H1 (cell line): ENCODE results near the gene KCNMB2. TPM values are rescaled to one million over a fixed set of nuclear protein-coding genes. Genes with fewer than 3 reads are reported as not detected.

Experiments
- CTCF ChIA-PET: fragments of 300-600 bp; sonication (Branson Sonifier 250); formaldehyde crosslinking; loops from one replicate; lab custom pipeline; 2021; ENCODE audit not compliant: partially characterized antibody; lab: Charles Lee
- POLR2A ChIA-PET: fragments of 300-600 bp; sonication (Branson Sonifier 250); formaldehyde crosslinking; loops from one replicate; lab custom pipeline; 2021; ENCODE audit warnings: inconsistent platforms; ENCODE audit not compliant: partially characterized antibody; lab: Charles Lee
- DNase-seq, 2 experiments: peaks; one replicate each; pipeline versions ENCODE4 v3.0.0 to v3.0.0-alpha.2; 2010 to 2022; ENCODE audit warnings: low spot score in 2 of 2, low read depth in 1 of 2, mixed read lengths in 1 of 2
- FAIRE-seq: peaks from 2 replicates; lab custom pipeline; 2011; peaks lifted over from hg19 to GRCh38; lab: Jason Lieb, UNC
- H2AFZ ChIP-seq: 2 replicates; pipeline ENCODE4 v1.8.1; 2012; ENCODE audit warnings: low read length, inconsistent platforms
- H2AK5ac ChIP-seq: 2 replicates; pipeline ENCODE4 v1.6.1; 2013; ENCODE audit warnings: low read depth, low read length
- H2BK120ac ChIP-seq: replicated peaks from 2 replicates; pipeline ENCODE3; 2013; ENCODE audit warnings: low read depth, low read length, inconsistent platforms
- H2BK12ac ChIP-seq: 2 replicates; pipeline ENCODE4 v1.6.1; 2013; ENCODE audit warnings: low read depth, low read length
- H2BK15ac ChIP-seq: 2 replicates; pipeline ENCODE4 v1.6.1; 2013; ENCODE audit warnings: low read length
- H2BK20ac ChIP-seq: 2 replicates; pipeline ENCODE4 v1.6.1; 2013; ENCODE audit warnings: low read length
- H2BK5ac ChIP-seq: 2 replicates; pipeline ENCODE4 v1.6.1; 2013; ENCODE audit warnings: low read depth, low read length
- H3K14ac ChIP-seq: 2 replicates; pipeline ENCODE4 v1.6.1; 2013; ENCODE audit warnings: inconsistent platforms; ENCODE audit not compliant: insufficient read length
- H3K18ac ChIP-seq: 2 replicates; pipeline ENCODE4 v1.6.1; 2013; ENCODE audit warnings: low read length; ENCODE audit errors: extremely low read depth
- H3K23ac ChIP-seq: 2 replicates; pipeline ENCODE4 v1.6.1; 2013; ENCODE audit warnings: inconsistent platforms; ENCODE audit not compliant: insufficient read length
- H3K23me2 ChIP-seq: 2 replicates; pipeline ENCODE4 v1.6.1; 2013; ENCODE audit warnings: low read depth, low read length
- H3K27ac ChIP-seq: 2 replicates; pipeline ENCODE4 v1.6.1; 2011; ENCODE audit warnings: low read depth, low read length, inconsistent platforms
- H3K27me3 ChIP-seq, 4 experiments: replicated peaks in 1 of 4; 1 replicate in 1 of 4; 2 replicates in 3 of 4; pipeline versions ENCODE4 v1.6.1 to v1.8.1; 2011 to 2013; ENCODE audit warnings: low read length in 3 of 4, mild to moderate bottlenecking in 3 of 4, inconsistent platforms in 2 of 4, mixed read lengths in 2 of 4, moderate library complexity in 1 of 4; ENCODE audit not compliant: control insufficient read depth in 3 of 4, insufficient read depth in 3 of 4; ENCODE audit errors: extremely low read depth in 1 of 4
- H3K36me3 ChIP-seq, 4 experiments: 2 replicates each; pipeline versions ENCODE4 v1.6.1 to v1.8.1; 2011 to 2013; ENCODE audit warnings: mild to moderate bottlenecking in 4 of 4, low read length in 3 of 4, moderate library complexity in 2 of 4, control low read depth in 1 of 4, inconsistent platforms in 1 of 4; ENCODE audit not compliant: insufficient read depth in 4 of 4, control insufficient read depth in 2 of 4
- H3K4ac ChIP-seq: replicated peaks from 2 replicates; pipeline ENCODE3; 2013; ENCODE audit warnings: low read length, low read depth, mixed read lengths, inconsistent platforms; ENCODE audit not compliant: insufficient read length
- H3K4me1 ChIP-seq, 4 experiments: replicated peaks in 1 of 4; 1 replicate in 1 of 4; 2 replicates in 3 of 4; pipeline versions ENCODE4 v1.6.1 to v1.8.1; 2011 to 2013; ENCODE audit warnings: low read length in 3 of 4, inconsistent platforms in 2 of 4, mixed read lengths in 1 of 4; ENCODE audit not compliant: insufficient read depth in 4 of 4, control insufficient read depth in 3 of 4
- H3K4me2 ChIP-seq, 2 experiments: 2 replicates each; pipeline versions ENCODE4 v1.6.1 to v1.8.1; 2011 to 2013; ENCODE audit warnings: low read depth in 2 of 2, low read length in 2 of 2, control low read depth in 1 of 2, inconsistent platforms in 1 of 2, mild to moderate bottlenecking in 1 of 2; ENCODE audit not compliant: insufficient read depth in 1 of 2
- H3K4me3 ChIP-seq, 4 experiments: fragments of 200-600, 300-600 bp in 1 of 4; sonication (generic), shearing (Covaris generic), sonication (Bioruptor Twin) in 1 of 4; 2 replicates each; pipeline versions ENCODE4 v1.5.1 to v1.8.1; 2011 to 2016; ENCODE audit warnings: low read length in 4 of 4, low read depth in 3 of 4, control low read depth in 2 of 4, inconsistent platforms in 2 of 4, mild to moderate bottlenecking in 2 of 4, mixed read lengths in 1 of 4, moderate library complexity in 1 of 4; ENCODE audit not compliant: insufficient read depth in 2 of 4; ENCODE audit errors: extremely low read depth in 1 of 4
- H3K56ac ChIP-seq: replicated peaks from 2 replicates; pipeline ENCODE3; 2013; ENCODE audit warnings: low read depth, mild to moderate bottlenecking, mixed read lengths, low read length, inconsistent platforms; ENCODE audit not compliant: insufficient read length
- H3K79me1 ChIP-seq: 2 replicates; pipeline ENCODE4 v1.6.1; 2013; ENCODE audit warnings: low read depth, low read length, control low read depth
- H3K79me2 ChIP-seq, 2 experiments: 2 replicates each; pipeline versions ENCODE4 v1.6.1 to v1.8.1; 2012 to 2013; ENCODE audit warnings: low read length in 2 of 2, mild to moderate bottlenecking in 2 of 2, inconsistent platforms in 1 of 2; ENCODE audit not compliant: insufficient read depth in 2 of 2, control insufficient read depth in 1 of 2
- H3K9ac ChIP-seq, 4 experiments: replicated peaks in 1 of 4; 1 replicate in 1 of 4; 2 replicates in 3 of 4; pipeline versions ENCODE4 v1.6.1 to v1.8.1; 2011 to 2013; ENCODE audit warnings: low read depth in 3 of 4, low read length in 3 of 4, control low read depth in 2 of 4, mild to moderate bottlenecking in 2 of 4, moderate library complexity in 2 of 4, inconsistent platforms in 1 of 4; ENCODE audit errors: extremely low read depth in 1 of 4
- H3K9me3 ChIP-seq, 2 experiments: 2 replicates each; pipeline versions ENCODE4 v1.6.1 to v1.8.1; 2012 to 2013; ENCODE audit warnings: mild to moderate bottlenecking in 2 of 2, moderate library complexity in 2 of 2, control low read depth in 1 of 2, inconsistent platforms in 1 of 2, low read depth in 1 of 2, low read length in 1 of 2, mixed read lengths in 1 of 2; ENCODE audit not compliant: insufficient read depth in 2 of 2
- H4K20me1 ChIP-seq, 2 experiments: replicated peaks in 1 of 2; 2 replicates each; pipeline versions ENCODE3 to v1.8.1; 2011 to 2013; ENCODE audit warnings: inconsistent platforms in 2 of 2, low read length in 2 of 2, mild to moderate bottlenecking in 1 of 2; ENCODE audit not compliant: insufficient read depth in 2 of 2, control insufficient read depth in 1 of 2
- H4K5ac ChIP-seq: 2 replicates; pipeline ENCODE4 v1.6.1; 2013; ENCODE audit warnings: low read length, low read depth, mixed read lengths, inconsistent platforms; ENCODE audit not compliant: insufficient read length
- H4K8ac ChIP-seq: 2 replicates; pipeline ENCODE4 v1.8.0; 2013; ENCODE audit warnings: mild to moderate bottlenecking, moderate library complexity, low read length, inconsistent platforms; ENCODE audit not compliant: insufficient read depth; ENCODE audit errors: extremely low read depth
- H4K91ac ChIP-seq: replicated peaks from 2 replicates; pipeline ENCODE3; 2013; ENCODE audit warnings: low read length, mixed read lengths, inconsistent platforms; ENCODE audit not compliant: insufficient read length
- CBX8 ChIP-seq: fragments of 300-800, 300-1000 bp; sonication (generic); IDR thresholded peaks from 2 replicates; pipeline ENCODE4 v1.7.1; 2016; ENCODE audit warnings: low read depth, low read length, borderline replicate concordance
- RNF2 ChIP-seq: fragments of 200-900, 300-1000 bp; sonication (generic); IDR thresholded peaks from 2 replicates; pipeline ENCODE4 v1.7.1; 2016; ENCODE audit warnings: borderline replicate concordance, low read depth, mild to moderate bottlenecking, antibody characterized with exemption, low read length; ENCODE audit not compliant: poor library complexity, severe bottlenecking; ENCODE audit errors: missing control alignments
- SIN3A ChIP-seq, 2 experiments: IDR thresholded peaks in 1 of 2; conservative IDR thresholded peaks in 1 of 2; 2 replicates each; pipeline ENCODE4 v1.6.1; 2011 to 2012; ENCODE audit warnings: low read length in 2 of 2, improper control_type of control experiment in 1 of 2, low read depth in 1 of 2, mild to moderate bottlenecking in 1 of 2
- SIX5 ChIP-seq: IDR thresholded peaks from 2 replicates; pipeline ENCODE4 v1.6.1; 2011; ENCODE audit warnings: mild to moderate bottlenecking, low read depth, low read length
- SP2 ChIP-seq: IDR thresholded peaks from 2 replicates; pipeline ENCODE4 v1.6.1; 2012; ENCODE audit warnings: mild to moderate bottlenecking, low read length, inconsistent platforms
- SRF ChIP-seq: IDR thresholded peaks from 2 replicates; pipeline ENCODE4 v1.6.1; 2011; ENCODE audit warnings: mild to moderate bottlenecking, low read depth, low read length, moderate library complexity
- SUZ12 ChIP-seq: fragments of 200-600 bp; sonication (generic); IDR thresholded peaks from 2 replicates; pipeline ENCODE4 v1.6.1; 2012; ENCODE audit warnings: mild to moderate bottlenecking, inconsistent platforms, low read length, moderate library complexity, mixed read lengths
- WGBS, 2 experiments: shearing (Covaris generic) in 1 of 2; methylation state at CpG; one replicate each; pipeline versions ENCODE4 v1.1.6 to v1.1.7; 2013 to 2015; ENCODE audit warnings: low lambda C conversion rate in 2 of 2, mixed read lengths in 2 of 2, inconsistent platforms in 1 of 2, low coverage in 1 of 2, missing lambda C conversion rate in 1 of 2; ENCODE audit not compliant: insufficient replicate concordance in 2 of 2, insufficient coverage in 1 of 2, insufficient read length in 1 of 2; ENCODE audit errors: extremely low coverage in 1 of 2, missing lambda C conversion rate in 1 of 2; 5-methylcytosine and 5-hydroxymethylcytosine counted together
- polyA plus RNA-seq, 7 experiments: library from polyadenylated mRNA; depleted of rRNA in 3 of 7; stranded (reverse) in 5 of 7; unstranded in 2 of 7; fragments of >200 nt in 5 of 7; fragments of 200-250 nt in 2 of 7; gene quantifications; 1 replicate in 5 of 7; 2 replicates in 1 of 7; 4 replicates in 1 of 7; pipeline versions ENCODE4 v1.2.1 to v1.2.3, GENCODE V29; 2011 to 2013; ENCODE audit warnings: missing spikeins in 2 of 7, mixed read lengths in 2 of 7
- total RNA-seq: library from RNA; stranded (reverse); fragmentation: NEBNext Ultra II Directional; extraction: Animal tissue kit (Norgen Biotek cat#: 25700); gene quantifications from 2 replicates; pipeline ENCODE4 v1.2.1, GENCODE V29; 2021
- TF ChIP-seq, protein P1 (sequence below): IDR thresholded peaks from 2 replicates; pipeline ENCODE4 v1.6.1; 2012; ENCODE audit warnings: low read length, inconsistent platforms

The KCNMB2 gene
- total and polyA plus RNA-seq, 2 of the 8 experiments (the other 6 are each of a cell fraction or from before 2014, with no cell fraction given) = not detected

GRCh38 chr3:178671791-178672190, 135.6 kb downstream of the KCNMB2 start:
- H3K4me3 ChIP-seq = no peak overlapping the region
- no peak overlapping the region for H3K23ac ChIP-seq
- H3K9me3 ChIP-seq = no peaks in the 10 kb centered on the region
- H3K27me3 ChIP-seq = no peaks in the 10 kb centered on the region
- no peak overlapping the region for H2BK15ac ChIP-seq
- CTCF ChIA-PET = interaction anchor here (0.9 kb wide), 1 partner anchor 65 kb away, joined by 3 read pairs; no protein-coding TSS in a partner anchor
- TF ChIP-seq, protein P1, sequence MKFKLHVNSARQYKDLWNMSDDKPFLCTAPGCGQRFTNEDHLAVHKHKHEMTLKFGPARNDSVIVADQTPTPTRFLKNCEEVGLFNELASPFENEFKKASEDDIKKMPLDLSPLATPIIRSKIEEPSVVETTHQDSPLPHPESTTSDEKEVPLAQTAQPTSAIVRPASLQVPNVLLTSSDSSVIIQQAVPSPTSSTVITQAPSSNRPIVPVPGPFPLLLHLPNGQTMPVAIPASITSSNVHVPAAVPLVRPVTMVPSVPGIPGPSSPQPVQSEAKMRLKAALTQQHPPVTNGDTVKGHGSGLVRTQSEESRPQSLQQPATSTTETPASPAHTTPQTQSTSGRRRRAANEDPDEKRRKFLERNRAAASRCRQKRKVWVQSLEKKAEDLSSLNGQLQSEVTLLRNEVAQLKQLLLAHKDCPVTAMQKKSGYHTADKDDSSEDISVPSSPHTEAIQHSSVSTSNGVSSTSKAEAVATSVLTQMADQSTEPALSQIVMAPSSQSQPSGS = no peak
- TF ChIP-seq SIX5 = no peak
- TF ChIP-seq CBX8 = no peak
- no peak for TF ChIP-seq RNF2
- no peak for TF ChIP-seq SIN3A (conservative IDR thresholded peaks at IDR 0.05 in 1 of 2, IDR thresholded peaks at IDR 0.05 in 1 of 2; ENCODE audit: low read depth in 1 of 2, low read length in 2 of 2)
- no peak for TF ChIP-seq SRF
- TF ChIP-seq SP2 = no peak
- TF ChIP-seq SUZ12 = no peak
- no peak overlapping the region for H4K91ac ChIP-seq
- no peaks in the 10 kb centered on the region for H3K36me3 ChIP-seq
- no peak overlapping the region for H4K8ac ChIP-seq
- no peak overlapping the region for H2BK12ac ChIP-seq
- H3K14ac ChIP-seq = no peak overlapping the region
- H3K79me1 ChIP-seq = no peaks in the 10 kb centered on the region
- POLR2A ChIA-PET = no interaction called here
- H3K18ac ChIP-seq = no peak overlapping the region
- no peak overlapping the region for H2BK5ac ChIP-seq
- DNase-seq (no peak), FAIRE-seq (no peak)
- H2BK20ac ChIP-seq = no peak overlapping the region
- no peak overlapping the region for H3K27ac ChIP-seq
- no peak overlapping the region for H3K9ac ChIP-seq
- no peak overlapping the region for H2BK120ac ChIP-seq
- H3K79me2 ChIP-seq = no peaks in the 10 kb centered on the region
- H3K4me1 ChIP-seq = no peaks in the 10 kb centered on the region
- no peak overlapping the region for H2AK5ac ChIP-seq
- H3K56ac ChIP-seq = no peak overlapping the region
- no peaks in the 10 kb centered on the region for H3K23me2 ChIP-seq
- H3K4me2 ChIP-seq = no peak overlapping the region
- H4K20me1 ChIP-seq = no peaks in the 10 kb centered on the region
- 81% methylated on average over 1 of the region's 1 CpG; no CpG with 5 or more reads in 1 of the 2 experiments for WGBS, 2 experiments
- H4K5ac ChIP-seq = no peak overlapping the region
- H3K4ac ChIP-seq = no peak overlapping the region
- H2AFZ ChIP-seq = no peak overlapping the region
